DOHH2 (cell line): ENCODE data around the gene CTRL.

Source experiments
- H3F3A ChIP-seq: fragments of 200-600 bp; sonication (generic), shearing (Covaris generic); 2 replicates; pipeline ENCODE4 v1.6.0; 2016; ENCODE audit warnings: antibody characterized with exemption, mild to moderate bottlenecking; ENCODE audit not compliant: control insufficient read depth, insufficient read depth
- H3K27ac ChIP-seq: fragments of 200-600 bp; sonication (generic); 2 replicates; pipeline ENCODE4 v1.5.1; 2014; ENCODE audit warnings: low read depth, mild to moderate bottlenecking, low read length, moderate library complexity
- H3K27me3 ChIP-seq: fragments of 200-600 bp; sonication (generic); 2 replicates; pipeline ENCODE4 v1.6.1; 2014; ENCODE audit warnings: mild to moderate bottlenecking, low read length, mixed read lengths; ENCODE audit not compliant: control insufficient read depth
- H3K36me3 ChIP-seq: fragments of 200-600 bp; sonication (generic); 2 replicates; pipeline ENCODE4 v1.6.1; 2014; ENCODE audit warnings: mild to moderate bottlenecking, low read length, moderate library complexity, mixed read lengths; ENCODE audit not compliant: control insufficient read depth
- H3K4me1 ChIP-seq: fragments of 200-600 bp; sonication (generic); 2 replicates; pipeline ENCODE4 v1.6.1; 2014; ENCODE audit warnings: mild to moderate bottlenecking, low read length, mixed read lengths; ENCODE audit not compliant: control insufficient read depth
- H3K4me2 ChIP-seq: fragments of 200-600 bp; sonication (generic); 2 replicates; pipeline ENCODE4 v1.6.0; 2014; ENCODE audit warnings: mild to moderate bottlenecking, low read length, moderate library complexity
- H3K4me3 ChIP-seq: fragments of 200-600 bp; sonication (generic); 2 replicates; pipeline ENCODE4 v1.5.1; 2014; ENCODE audit warnings: mild to moderate bottlenecking, low read length, mixed read lengths
- H3K79me2 ChIP-seq: fragments of 200-600 bp; sonication (generic); 2 replicates; pipeline ENCODE4 v1.6.1; 2014; ENCODE audit warnings: mild to moderate bottlenecking, low read length, mixed read lengths; ENCODE audit not compliant: control insufficient read depth
- H3K9me2 ChIP-seq: fragments of 200-600 bp; sonication (generic); replicated peaks from 2 replicates; pipeline ENCODE4 v1.6.1; 2014; ENCODE audit warnings: mild to moderate bottlenecking, low read length, mixed read lengths; ENCODE audit not compliant: control insufficient read depth
- H3K9me3 ChIP-seq: fragments of 200-600 bp; sonication (generic); 2 replicates; pipeline ENCODE4 v1.6.1; 2014; ENCODE audit warnings: antibody characterized with exemption, low read length, mixed read lengths; ENCODE audit not compliant: control insufficient read depth, insufficient read depth
- H4K20me1 ChIP-seq: fragments of 200-600 bp; sonication (generic); 2 replicates; pipeline ENCODE4 v1.6.0; 2014; ENCODE audit warnings: low read depth, mild to moderate bottlenecking, antibody characterized with exemption, low read length, moderate library complexity; ENCODE audit not compliant: control insufficient read depth, insufficient read depth
- CTCF ChIP-seq: fragments of 200-600 bp; sonication (generic); IDR thresholded peaks from one replicate; pipeline ENCODE4 v1.5.1; 2014; ENCODE audit warnings: antibody characterized with exemption, mild to moderate bottlenecking, low read depth, low read length; ENCODE audit not compliant: poor library complexity, severe bottlenecking
- EZH2phosphoT487 ChIP-seq: fragments of 200-600 bp; sonication (generic); IDR thresholded peaks from 2 replicates; pipeline ENCODE4 v1.6.1; 2017; ENCODE audit warnings: borderline replicate concordance, mild to moderate bottlenecking, antibody characterized with exemption, low read length, moderate library complexity, mixed read lengths

Gene CTRL

GRCh38 chr16:67943619-67944504, 12.2 kb upstream of the CTRL start, which contains the start of gene LCAT:
TSS of gene LCAT (minus strand) at chr16:67944120. CDS start at chr16:67944101, 19 bp downstream.
- no peaks in the 10 kb centered on the region for H3F3A ChIP-seq
- no peaks in the 10 kb centered on the region for H3K27me3 ChIP-seq
- H3K9me3 ChIP-seq: no peaks in the 10 kb centered on the region
- H3K27ac ChIP-seq: no peak within 1 kb of the TSS
- peaks cover 16% of the 10 kb centered on the region for H3K36me3 ChIP-seq
- TF ChIP-seq CTCF (no peak), EZH2phosphoT487 (no peak)
- no peaks in the 10 kb centered on the region for H3K9me2 ChIP-seq
- no peak within 1 kb of the TSS for H3K4me3 ChIP-seq
- no peaks in the 10 kb centered on the region for H4K20me1 ChIP-seq
- 0 out of 2 replicates have a peak, but pooled peaks cover 3% of the 10 kb centered on the region for H3K4me1 ChIP-seq
- no peaks in the 10 kb centered on the region for H3K79me2 ChIP-seq
- no peak within 1 kb of the TSS for H3K4me2 ChIP-seq

GRCh38 chr16:67943256-67943618, 11.6 kb upstream of the CTRL start:
- Histone ChIP-seq H3K9me3 (no peaks in the 10 kb centered on the region), H3K4me1 (0 out of 2 replicates have a peak, but pooled peaks cover 3% of the 10 kb centered on the region), H3K79me2 (no peaks in the 10 kb centered on the region), H3K9me2 (no peaks in the 10 kb centered on the region), H3K36me3 (peaks cover 16% of the 10 kb centered on the region), H3F3A (no peaks in the 10 kb centered on the region), H3K27me3 (no peaks in the 10 kb centered on the region), H3K4me3 (no peak overlapping the region), H3K4me2 (no peak overlapping the region), H4K20me1 (no peaks in the 10 kb centered on the region), H3K27ac (no peak overlapping the region)
- TF ChIP-seq EZH2phosphoT487 (no peak), CTCF (no peak)

GRCh38 chr16:67942510-67943255, 11.0 kb upstream of the CTRL start:
- no peaks in the 10 kb centered on the region for H4K20me1 ChIP-seq
- H3K4me2 ChIP-seq: no peak overlapping the region
- no peaks in the 10 kb centered on the region for H3K27me3 ChIP-seq
- peaks cover 2% of the 10 kb centered on the region for H3K79me2 ChIP-seq
- no peak overlapping the region for H3K27ac ChIP-seq
- peaks cover 16% of the 10 kb centered on the region for H3K36me3 ChIP-seq
- TF ChIP-seq CTCF (no peak), EZH2phosphoT487 (no peak)
- H3K4me1 ChIP-seq: peaks cover 3% of the 10 kb centered on the region; the same call in 1 of the 2 replicates
- no peak overlapping the region for H3K4me3 ChIP-seq
- no peaks in the 10 kb centered on the region for H3K9me3 ChIP-seq
- no peaks in the 10 kb centered on the region for H3F3A ChIP-seq
- no peaks in the 10 kb centered on the region for H3K9me2 ChIP-seq
